Activated CD4-positive, CD25-positive, alpha-beta regulatory T cell treated with anti-CD3 and anti-CD28 coated beads, Interleukin-2, amount 50 U/mL, for 72 hours (primary cell): ENCODE measurements around the gene CERS6.

Experiments used
- DNase-seq: peaks from one replicate; pipeline ENCODE4 v3.0.0; 2021

Gene CERS6

GRCh38 chr2:168679741-168680310 lies 223.8 kb downstream of the CERS6 start:
- DNase-seq = no peak

- no peak for DNase-seq
These were observed 227.9 kb downstream of the CERS6 start for GRCh38 chr2:168683996-168684395.

GRCh38 chr2:168684921-168685599 lies 229.0 kb downstream of the CERS6 start:
- no peak for DNase-seq

- no peak for DNase-seq
These were observed 229.8 kb downstream of the CERS6 start for GRCh38 chr2:168685600-168686451.

- DNase-seq = no peak
These were observed 230.6 kb downstream of the CERS6 start for GRCh38 chr2:168686452-168687191.

- DNase-seq = no peak
These were observed 231.2 kb downstream of the CERS6 start for GRCh38 chr2:168687314-168687713.

- no peak for DNase-seq
These were observed 234.4 kb downstream of the CERS6 start for GRCh38 chr2:168690381-168690885.

- no peak for DNase-seq
These were observed 235.1 kb downstream of the CERS6 start for GRCh38 chr2:168691221-168691620.

GRCh38 chr2:168692132-168692744 lies 236.2 kb downstream of the CERS6 start:
- no peak for DNase-seq

- no peak for DNase-seq
These were observed 238.1 kb downstream of the CERS6 start for GRCh38 chr2:168694173-168694572.

- no peak for DNase-seq
These were observed 238.8 kb downstream of the CERS6 start for GRCh38 chr2:168694866-168695265.

GRCh38 chr2:168697668-168698121 lies 241.6 kb downstream of the CERS6 start:
- DNase-seq = no peak

GRCh38 chr2:168698969-168699368 lies 242.9 kb downstream of the CERS6 start:
- DNase-seq = no peak

- DNase-seq = no peak
These were observed 243.9 kb downstream of the CERS6 start for GRCh38 chr2:168699844-168700417.

GRCh38 chr2:168700615-168701245 lies 244.7 kb downstream of the CERS6 start:
- DNase-seq = no peak

- no peak for DNase-seq
These were observed 246.5 kb downstream of the CERS6 start for GRCh38 chr2:168702579-168702978.

GRCh38 chr2:168703926-168704325 lies 247.9 kb downstream of the CERS6 start:
- no peak for DNase-seq

GRCh38 chr2:168705534-168706470 lies 249.7 kb downstream of the CERS6 start:
- DNase-seq = no peak

- no peak for DNase-seq
These were observed 250.7 kb downstream of the CERS6 start for GRCh38 chr2:168706806-168707205.

- no peak for DNase-seq
These were observed 252.0 kb downstream of the CERS6 start for GRCh38 chr2:168708080-168708479.
